OCI-LY7 (cell line): Measurements from ENCODE around the gene SNRK. TPM values are rescaled to one million over a fixed set of nuclear protein-coding genes. Genes with fewer than 3 reads are reported as not detected.

Experiments
- BruUV-seq: library from RNA; stranded (reverse); fragments of 400-500 nt; replicated peaks from 2 replicates; lab custom pipeline; 2021; lab: Mats Ljungman, UMichigan
- CTCF ChIA-PET: fragments of 300-600 bp; sonication (Branson Sonifier 250); formaldehyde crosslinking; loops from one replicate; lab custom pipeline; 2022; ENCODE audit warnings: antibody characterized with exemption; ENCODE audit not compliant: unreplicated experiment; lab: Charles Lee
- POLR2A ChIA-PET: fragments of 300-600 bp; sonication (Branson Sonifier 250); formaldehyde crosslinking; loops from one replicate; lab custom pipeline; 2022; ENCODE audit warnings: antibody characterized with exemption; lab: Charles Lee
- DNase-seq: peaks from one replicate; pipeline ENCODE4 v3.0.0-alpha.2; 2015; ENCODE audit warnings: low spot score
- H2AFZ ChIP-seq: fragments of 200-600 bp; sonication (generic), shearing (Covaris generic); 2 replicates; pipeline ENCODE4 v1.6.1; 2014; ENCODE audit warnings: mild to moderate bottlenecking, antibody characterized with exemption, low read length, moderate library complexity
- H3K27ac ChIP-seq: fragments of 200-600 bp; sonication (generic); 2 replicates; pipeline ENCODE4 v1.5.1; 2014; ENCODE audit warnings: mixed run types, low read depth, mild to moderate bottlenecking, moderate library complexity, low read length, inconsistent platforms; ENCODE audit not compliant: poor library complexity, severe bottlenecking
- H3K36me3 ChIP-seq: fragments of 200-600 bp; sonication (generic); 2 replicates; pipeline ENCODE4 v1.6.1; 2014; ENCODE audit warnings: mild to moderate bottlenecking, antibody characterized with exemption, low read length, moderate library complexity, mixed read lengths; ENCODE audit not compliant: insufficient read depth
- H3K4me1 ChIP-seq: fragments of 200-600 bp; sonication (generic); 2 replicates; pipeline ENCODE4 v1.5.1; 2014; ENCODE audit warnings: mild to moderate bottlenecking, low read length; ENCODE audit not compliant: insufficient read depth, poor library complexity, severe bottlenecking
- H3K4me2 ChIP-seq: fragments of 200-600 bp; sonication (generic); 2 replicates; pipeline ENCODE4 v1.6.1; 2014; ENCODE audit warnings: mild to moderate bottlenecking, low read length
- H3K4me3 ChIP-seq: fragments of 200-600 bp; sonication (generic); 2 replicates; pipeline ENCODE4 v1.5.1; 2014; ENCODE audit warnings: mild to moderate bottlenecking, low read depth, low read length; ENCODE audit not compliant: poor library complexity, severe bottlenecking
- H3K79me2 ChIP-seq: fragments of 200-600 bp; sonication (generic); 2 replicates; pipeline ENCODE4 v1.6.1; 2016; ENCODE audit warnings: low read depth, mild to moderate bottlenecking, low read length, moderate library complexity, mixed read lengths; ENCODE audit not compliant: insufficient read depth
- H3K9me2 ChIP-seq: fragments of 200-600 bp; sonication (generic); 2 replicates; pipeline ENCODE4 v1.6.1; 2016; ENCODE audit warnings: mild to moderate bottlenecking, low read length, mixed read lengths; ENCODE audit not compliant: insufficient read depth
- H3K9me3 ChIP-seq: fragments of 200-600 bp; sonication (generic); 2 replicates; pipeline ENCODE4 v1.6.1; 2014; ENCODE audit warnings: mild to moderate bottlenecking, mixed run types, low read length, mixed read lengths
- H4K20me1 ChIP-seq: fragments of 200-600 bp; sonication (generic); 2 replicates; pipeline ENCODE4 v1.6.1; 2014; ENCODE audit warnings: mild to moderate bottlenecking, antibody characterized with exemption, low read length, moderate library complexity, mixed read lengths; ENCODE audit not compliant: insufficient read depth
- EZH2phosphoT487 ChIP-seq: fragments of 200-600 bp; sonication (generic); IDR thresholded peaks from 2 replicates; pipeline ENCODE4 v1.6.1; 2018; ENCODE audit warnings: low read depth, borderline replicate concordance, mild to moderate bottlenecking, mixed run types, antibody characterized with exemption, low read length, moderate library complexity, mixed read lengths
- intact Hi-C: fragments of 100-400 bp; cut with micrococcal nuclease; formaldehyde crosslinking; loops from one replicate; pipeline ENCODE4 v1.10.0; 2022; ENCODE audit not compliant: unreplicated experiment
- total RNA-seq, 2 experiments: library from RNA; depleted of rRNA in 1 of 2; stranded (reverse); fragments of >200 nt in 1 of 2; shearing (Covaris generic) in 1 of 2; gene quantifications; 2 replicates each; pipeline ENCODE4 v1.2.3, GENCODE V29; 2014 to 2022
- TF ChIP-seq, protein P1 (sequence below): fragments of 200-600 bp; sonication (generic); conservative IDR thresholded peaks from 2 replicates; pipeline ENCODE4 v1.5.1; 2014; ENCODE audit warnings: mild to moderate bottlenecking, antibody characterized with exemption, low read length, moderate library complexity, mixed read lengths

SNRK gene
- total RNA-seq, 2 experiments from 2014 or later = 15.5 TPM

DNA sequence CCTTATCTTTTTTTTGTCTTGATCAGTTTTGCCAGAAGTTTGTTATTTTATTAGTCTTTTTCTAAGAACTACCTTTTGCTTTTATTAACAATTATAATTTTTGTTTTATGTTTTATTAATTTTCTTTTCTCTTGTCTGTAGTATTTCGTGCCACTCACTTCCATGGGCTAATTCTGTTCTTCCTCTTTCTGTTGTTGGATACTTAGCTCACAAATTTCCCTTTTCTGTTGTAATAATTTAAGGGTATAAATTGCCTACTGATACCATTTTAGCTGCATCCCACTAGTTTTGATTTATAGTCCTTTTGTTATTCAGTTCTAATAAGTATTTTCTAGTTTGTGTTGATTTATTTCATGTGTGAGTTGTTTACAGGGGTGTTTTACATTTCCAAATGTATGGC is 48.6 kb downstream of the SNRK start:
- Histone ChIP-seq H3K4me1 (no peaks in the 10 kb centered on the region), H3K9me3 (peaks cover 26% of the 10 kb centered on the region), H4K20me1 (no peaks in the 10 kb centered on the region), H3K36me3 (peaks cover 54% of the 10 kb centered on the region), H3K9me2 (no peaks in the 10 kb centered on the region), H3K79me2 (no peaks in the 10 kb centered on the region), H2AFZ (no peak overlapping the region), H3K4me3 (no peak overlapping the region), H3K27ac (no peak overlapping the region), H3K4me2 (no peak overlapping the region)
- BruUV-seq = no TSS peak
- no peak for DNase-seq
- intact Hi-C loops = no loop called here
- TF ChIP-seq EZH2phosphoT487 = no peak
- TF ChIP-seq, protein P1, sequence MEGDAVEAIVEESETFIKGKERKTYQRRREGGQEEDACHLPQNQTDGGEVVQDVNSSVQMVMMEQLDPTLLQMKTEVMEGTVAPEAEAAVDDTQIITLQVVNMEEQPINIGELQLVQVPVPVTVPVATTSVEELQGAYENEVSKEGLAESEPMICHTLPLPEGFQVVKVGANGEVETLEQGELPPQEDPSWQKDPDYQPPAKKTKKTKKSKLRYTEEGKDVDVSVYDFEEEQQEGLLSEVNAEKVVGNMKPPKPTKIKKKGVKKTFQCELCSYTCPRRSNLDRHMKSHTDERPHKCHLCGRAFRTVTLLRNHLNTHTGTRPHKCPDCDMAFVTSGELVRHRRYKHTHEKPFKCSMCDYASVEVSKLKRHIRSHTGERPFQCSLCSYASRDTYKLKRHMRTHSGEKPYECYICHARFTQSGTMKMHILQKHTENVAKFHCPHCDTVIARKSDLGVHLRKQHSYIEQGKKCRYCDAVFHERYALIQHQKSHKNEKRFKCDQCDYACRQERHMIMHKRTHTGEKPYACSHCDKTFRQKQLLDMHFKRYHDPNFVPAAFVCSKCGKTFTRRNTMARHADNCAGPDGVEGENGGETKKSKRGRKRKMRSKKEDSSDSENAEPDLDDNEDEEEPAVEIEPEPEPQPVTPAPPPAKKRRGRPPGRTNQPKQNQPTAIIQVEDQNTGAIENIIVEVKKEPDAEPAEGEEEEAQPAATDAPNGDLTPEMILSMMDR = no peak
- CTCF ChIA-PET = no interaction called here
- POLR2A ChIA-PET = interaction anchor here (0.6 kb wide), 2 partner anchors 68 to 115 kb away, joined by 3 to 4 read pairs; no protein-coding TSS in a partner anchor

DNA sequence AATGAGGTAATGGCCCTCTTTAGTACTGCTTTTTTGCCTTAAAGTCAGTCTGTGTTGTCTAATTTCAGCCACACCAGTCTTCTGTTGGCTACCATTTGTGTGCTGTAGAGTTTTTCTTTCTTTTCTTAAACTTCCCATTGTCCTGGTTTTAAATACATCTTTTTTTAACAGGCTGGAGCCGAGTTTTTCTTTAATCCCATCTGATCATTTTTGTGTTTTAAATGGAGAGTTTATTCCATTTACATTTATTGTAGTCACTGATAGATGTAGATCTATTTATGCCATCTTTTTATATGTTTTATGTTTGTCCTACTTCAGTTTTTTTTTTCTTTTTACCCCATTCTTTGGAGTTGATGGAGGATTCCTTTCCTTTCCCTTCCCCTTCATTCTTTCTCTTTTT is 49.5 kb downstream of the SNRK start:
- H3K79me2 ChIP-seq = no peaks in the 10 kb centered on the region
- CTCF ChIA-PET = no interaction called here
- TF ChIP-seq, protein P1 = no peak
- no peak for TF ChIP-seq EZH2phosphoT487
- no peaks in the 10 kb centered on the region for H3K9me2 ChIP-seq
- H3K4me1 ChIP-seq = no peaks in the 10 kb centered on the region
- peaks cover 26% of the 10 kb centered on the region for H3K9me3 ChIP-seq
- H3K4me2 ChIP-seq = no peak overlapping the region
- intact Hi-C loops = no loop called here
- H3K36me3 ChIP-seq = peaks cover 62% of the 10 kb centered on the region
- DNase-seq = no peak
- BruUV-seq = no TSS peak
- no peaks in the 10 kb centered on the region for H4K20me1 ChIP-seq
- H3K4me3 ChIP-seq = no peak overlapping the region
- no peak overlapping the region for H3K27ac ChIP-seq
- H2AFZ ChIP-seq = no peak overlapping the region
- POLR2A ChIA-PET = interaction anchor here (0.5 to 0.6 kb wide), 2 partner anchors 13 to 751 kb away, joined by 3 read pairs; no protein-coding TSS in a partner anchor

DNA sequence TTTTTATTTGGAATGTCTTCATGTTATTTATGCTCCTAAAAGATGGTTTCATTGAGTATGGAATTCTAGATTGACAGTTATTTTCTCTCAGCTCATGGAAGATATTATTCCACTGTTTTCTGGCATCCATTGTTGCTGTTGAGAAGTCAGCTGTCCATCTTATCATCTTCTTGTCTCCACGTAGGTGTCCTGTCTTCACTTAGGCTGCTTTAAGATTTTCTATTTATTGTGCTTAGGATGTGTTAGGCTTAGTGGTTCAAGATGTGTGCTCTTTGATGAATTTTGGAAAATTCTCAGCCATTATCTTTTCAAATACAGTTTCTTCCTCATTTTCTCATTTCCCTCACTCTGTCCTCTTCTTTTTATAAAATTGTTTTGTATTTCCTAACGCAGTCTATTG is 52.0 kb downstream of the SNRK start:
- intact Hi-C loops = no loop called here
- ChIA-PET POLR2A (interaction anchor here (0.6 kb wide), 1 partner anchor 38 kb away, joined by 3 read pairs; no protein-coding TSS in a partner anchor), CTCF (no interaction called here)
- H3K4me1 ChIP-seq = no peaks in the 10 kb centered on the region
- no peaks in the 10 kb centered on the region for H3K9me2 ChIP-seq
- no peaks in the 10 kb centered on the region for H3K79me2 ChIP-seq
- H3K27ac ChIP-seq = no peak overlapping the region
- peaks cover 26% of the 10 kb centered on the region for H3K9me3 ChIP-seq
- H3K36me3 ChIP-seq = peaks cover 75% of the 10 kb centered on the region
- no peak overlapping the region for H3K4me3 ChIP-seq
- DNase-seq = peak; percentile 23
- H2AFZ ChIP-seq = no peak overlapping the region
- H3K4me2 ChIP-seq = no peak overlapping the region
- no TSS peak for BruUV-seq
- no peaks in the 10 kb centered on the region for H4K20me1 ChIP-seq
- TF ChIP-seq EZH2phosphoT487 = no peak
- TF ChIP-seq, protein P1 = no peak
